H1 (cell line): Measurements from ENCODE around the gene SLC15A2. TPM values are rescaled to one million over a fixed set of nuclear protein-coding genes. Genes with fewer than 3 reads are reported as not detected.

Experiments
- CTCF ChIA-PET: fragments of 300-600 bp; sonication (Branson Sonifier 250); formaldehyde crosslinking; loops from one replicate; lab custom pipeline; 2021; ENCODE audit not compliant: partially characterized antibody; lab: Charles Lee
- POLR2A ChIA-PET: fragments of 300-600 bp; sonication (Branson Sonifier 250); formaldehyde crosslinking; loops from one replicate; lab custom pipeline; 2021; ENCODE audit warnings: inconsistent platforms; ENCODE audit not compliant: partially characterized antibody; lab: Charles Lee
- DNase-seq, 2 experiments: peaks; one replicate each; pipeline versions ENCODE4 v3.0.0 to v3.0.0-alpha.2; 2010 to 2022; ENCODE audit warnings: low spot score in 2 of 2, low read depth in 1 of 2, mixed read lengths in 1 of 2
- FAIRE-seq: peaks from 2 replicates; lab custom pipeline; 2011; peaks lifted over from hg19 to GRCh38; lab: Jason Lieb, UNC
- H2AFZ ChIP-seq: 2 replicates; pipeline ENCODE4 v1.8.1; 2012; ENCODE audit warnings: low read length, inconsistent platforms
- H2AK5ac ChIP-seq: 2 replicates; pipeline ENCODE4 v1.6.1; 2013; ENCODE audit warnings: low read depth, low read length
- H2BK120ac ChIP-seq: replicated peaks from 2 replicates; pipeline ENCODE3; 2013; ENCODE audit warnings: low read depth, low read length, inconsistent platforms
- H2BK12ac ChIP-seq: 2 replicates; pipeline ENCODE4 v1.6.1; 2013; ENCODE audit warnings: low read depth, low read length
- H2BK15ac ChIP-seq: 2 replicates; pipeline ENCODE4 v1.6.1; 2013; ENCODE audit warnings: low read length
- H2BK20ac ChIP-seq: 2 replicates; pipeline ENCODE4 v1.6.1; 2013; ENCODE audit warnings: low read length
- H2BK5ac ChIP-seq: 2 replicates; pipeline ENCODE4 v1.6.1; 2013; ENCODE audit warnings: low read depth, low read length
- H3K14ac ChIP-seq: 2 replicates; pipeline ENCODE4 v1.6.1; 2013; ENCODE audit warnings: inconsistent platforms; ENCODE audit not compliant: insufficient read length
- H3K18ac ChIP-seq: 2 replicates; pipeline ENCODE4 v1.6.1; 2013; ENCODE audit warnings: low read length; ENCODE audit errors: extremely low read depth
- H3K23ac ChIP-seq: 2 replicates; pipeline ENCODE4 v1.6.1; 2013; ENCODE audit warnings: inconsistent platforms; ENCODE audit not compliant: insufficient read length
- H3K23me2 ChIP-seq: 2 replicates; pipeline ENCODE4 v1.6.1; 2013; ENCODE audit warnings: low read depth, low read length
- H3K27ac ChIP-seq: 2 replicates; pipeline ENCODE4 v1.6.1; 2011; ENCODE audit warnings: low read depth, low read length, inconsistent platforms
- H3K27me3 ChIP-seq, 4 experiments: replicated peaks in 1 of 4; 1 replicate in 1 of 4; 2 replicates in 3 of 4; pipeline versions ENCODE4 v1.6.1 to v1.8.1; 2011 to 2013; ENCODE audit warnings: low read length in 3 of 4, mild to moderate bottlenecking in 3 of 4, inconsistent platforms in 2 of 4, mixed read lengths in 2 of 4, moderate library complexity in 1 of 4; ENCODE audit not compliant: control insufficient read depth in 3 of 4, insufficient read depth in 3 of 4; ENCODE audit errors: extremely low read depth in 1 of 4
- H3K36me3 ChIP-seq, 4 experiments: 2 replicates each; pipeline versions ENCODE4 v1.6.1 to v1.8.1; 2011 to 2013; ENCODE audit warnings: mild to moderate bottlenecking in 4 of 4, low read length in 3 of 4, moderate library complexity in 2 of 4, control low read depth in 1 of 4, inconsistent platforms in 1 of 4; ENCODE audit not compliant: insufficient read depth in 4 of 4, control insufficient read depth in 2 of 4
- H3K4ac ChIP-seq: replicated peaks from 2 replicates; pipeline ENCODE3; 2013; ENCODE audit warnings: low read length, low read depth, mixed read lengths, inconsistent platforms; ENCODE audit not compliant: insufficient read length
- H3K4me1 ChIP-seq, 4 experiments: replicated peaks in 1 of 4; 1 replicate in 1 of 4; 2 replicates in 3 of 4; pipeline versions ENCODE4 v1.6.1 to v1.8.1; 2011 to 2013; ENCODE audit warnings: low read length in 3 of 4, inconsistent platforms in 2 of 4, mixed read lengths in 1 of 4; ENCODE audit not compliant: insufficient read depth in 4 of 4, control insufficient read depth in 3 of 4
- H3K4me2 ChIP-seq, 2 experiments: 2 replicates each; pipeline versions ENCODE4 v1.6.1 to v1.8.1; 2011 to 2013; ENCODE audit warnings: low read depth in 2 of 2, low read length in 2 of 2, control low read depth in 1 of 2, inconsistent platforms in 1 of 2, mild to moderate bottlenecking in 1 of 2; ENCODE audit not compliant: insufficient read depth in 1 of 2
- H3K4me3 ChIP-seq, 4 experiments: fragments of 200-600, 300-600 bp in 1 of 4; sonication (generic), shearing (Covaris generic), sonication (Bioruptor Twin) in 1 of 4; 2 replicates each; pipeline versions ENCODE4 v1.5.1 to v1.8.1; 2011 to 2016; ENCODE audit warnings: low read length in 4 of 4, low read depth in 3 of 4, control low read depth in 2 of 4, inconsistent platforms in 2 of 4, mild to moderate bottlenecking in 2 of 4, mixed read lengths in 1 of 4, moderate library complexity in 1 of 4; ENCODE audit not compliant: insufficient read depth in 2 of 4; ENCODE audit errors: extremely low read depth in 1 of 4
- H3K56ac ChIP-seq: replicated peaks from 2 replicates; pipeline ENCODE3; 2013; ENCODE audit warnings: low read depth, mild to moderate bottlenecking, mixed read lengths, low read length, inconsistent platforms; ENCODE audit not compliant: insufficient read length
- H3K79me1 ChIP-seq: 2 replicates; pipeline ENCODE4 v1.6.1; 2013; ENCODE audit warnings: low read depth, low read length, control low read depth
- H3K79me2 ChIP-seq, 2 experiments: 2 replicates each; pipeline versions ENCODE4 v1.6.1 to v1.8.1; 2012 to 2013; ENCODE audit warnings: low read length in 2 of 2, mild to moderate bottlenecking in 2 of 2, inconsistent platforms in 1 of 2; ENCODE audit not compliant: insufficient read depth in 2 of 2, control insufficient read depth in 1 of 2
- H3K9ac ChIP-seq, 4 experiments: replicated peaks in 1 of 4; 1 replicate in 1 of 4; 2 replicates in 3 of 4; pipeline versions ENCODE4 v1.6.1 to v1.8.1; 2011 to 2013; ENCODE audit warnings: low read depth in 3 of 4, low read length in 3 of 4, control low read depth in 2 of 4, mild to moderate bottlenecking in 2 of 4, moderate library complexity in 2 of 4, inconsistent platforms in 1 of 4; ENCODE audit errors: extremely low read depth in 1 of 4
- H3K9me3 ChIP-seq, 2 experiments: 2 replicates each; pipeline versions ENCODE4 v1.6.1 to v1.8.1; 2012 to 2013; ENCODE audit warnings: mild to moderate bottlenecking in 2 of 2, moderate library complexity in 2 of 2, control low read depth in 1 of 2, inconsistent platforms in 1 of 2, low read depth in 1 of 2, low read length in 1 of 2, mixed read lengths in 1 of 2; ENCODE audit not compliant: insufficient read depth in 2 of 2
- H4K20me1 ChIP-seq, 2 experiments: replicated peaks in 1 of 2; 2 replicates each; pipeline versions ENCODE3 to v1.8.1; 2011 to 2013; ENCODE audit warnings: inconsistent platforms in 2 of 2, low read length in 2 of 2, mild to moderate bottlenecking in 1 of 2; ENCODE audit not compliant: insufficient read depth in 2 of 2, control insufficient read depth in 1 of 2
- H4K5ac ChIP-seq: 2 replicates; pipeline ENCODE4 v1.6.1; 2013; ENCODE audit warnings: low read length, low read depth, mixed read lengths, inconsistent platforms; ENCODE audit not compliant: insufficient read length
- H4K8ac ChIP-seq: 2 replicates; pipeline ENCODE4 v1.8.0; 2013; ENCODE audit warnings: mild to moderate bottlenecking, moderate library complexity, low read length, inconsistent platforms; ENCODE audit not compliant: insufficient read depth; ENCODE audit errors: extremely low read depth
- H4K91ac ChIP-seq: replicated peaks from 2 replicates; pipeline ENCODE3; 2013; ENCODE audit warnings: low read length, mixed read lengths, inconsistent platforms; ENCODE audit not compliant: insufficient read length
- ATF2 ChIP-seq: IDR thresholded peaks from 2 replicates; pipeline ENCODE4 v1.6.1; 2012; ENCODE audit warnings: low read length, inconsistent platforms
- CHD1 ChIP-seq: IDR thresholded peaks from 2 replicates; pipeline ENCODE4 v1.6.1; 2012; ENCODE audit warnings: low read depth, low read length, improper control_type of control experiment
- CTCF ChIP-seq, 3 experiments: IDR thresholded peaks; 1 replicate in 2 of 3; 2 replicates in 1 of 3; pipeline versions ENCODE4 v1.5.1 to v1.6.1; 2011; ENCODE audit warnings: low read length in 3 of 3, mild to moderate bottlenecking in 3 of 3, inconsistent platforms in 2 of 3, low read depth in 1 of 3, moderate library complexity in 1 of 3; ENCODE audit not compliant: insufficient read depth in 1 of 3; ENCODE audit errors: control extremely low read depth in 1 of 3
- HDAC6 ChIP-seq: IDR thresholded peaks from one replicate; pipeline ENCODE4 v1.7.1; 2012; ENCODE audit warnings: low read depth, mild to moderate bottlenecking, inconsistent platforms, low read length, moderate library complexity
- RNF2 ChIP-seq: fragments of 200-900, 300-1000 bp; sonication (generic); IDR thresholded peaks from 2 replicates; pipeline ENCODE4 v1.7.1; 2016; ENCODE audit warnings: borderline replicate concordance, low read depth, mild to moderate bottlenecking, antibody characterized with exemption, low read length; ENCODE audit not compliant: poor library complexity, severe bottlenecking; ENCODE audit errors: missing control alignments
- SIX5 ChIP-seq: IDR thresholded peaks from 2 replicates; pipeline ENCODE4 v1.6.1; 2011; ENCODE audit warnings: mild to moderate bottlenecking, low read depth, low read length
- TCF12 ChIP-seq: IDR thresholded peaks from 2 replicates; pipeline ENCODE4 v1.6.1; 2011; ENCODE audit warnings: low read depth, mild to moderate bottlenecking, low read length
- WGBS, 2 experiments: shearing (Covaris generic) in 1 of 2; methylation state at CpG; one replicate each; pipeline versions ENCODE4 v1.1.6 to v1.1.7; 2013 to 2015; ENCODE audit warnings: low lambda C conversion rate in 2 of 2, mixed read lengths in 2 of 2, inconsistent platforms in 1 of 2, low coverage in 1 of 2, missing lambda C conversion rate in 1 of 2; ENCODE audit not compliant: insufficient replicate concordance in 2 of 2, insufficient coverage in 1 of 2, insufficient read length in 1 of 2; ENCODE audit errors: extremely low coverage in 1 of 2, missing lambda C conversion rate in 1 of 2; 5-methylcytosine and 5-hydroxymethylcytosine counted together
- polyA plus RNA-seq, 7 experiments: library from polyadenylated mRNA; depleted of rRNA in 3 of 7; stranded (reverse) in 5 of 7; unstranded in 2 of 7; fragments of >200 nt in 5 of 7; fragments of 200-250 nt in 2 of 7; gene quantifications; 1 replicate in 5 of 7; 2 replicates in 1 of 7; 4 replicates in 1 of 7; pipeline versions ENCODE4 v1.2.1 to v1.2.3, GENCODE V29; 2011 to 2013; ENCODE audit warnings: missing spikeins in 2 of 7, mixed read lengths in 2 of 7
- total RNA-seq: library from RNA; stranded (reverse); fragmentation: NEBNext Ultra II Directional; extraction: Animal tissue kit (Norgen Biotek cat#: 25700); gene quantifications from 2 replicates; pipeline ENCODE4 v1.2.1, GENCODE V29; 2021
- TF ChIP-seq, protein P1 (sequence below): IDR thresholded peaks from 2 replicates; pipeline ENCODE4 v1.6.1; 2011; ENCODE audit warnings: low read depth, mild to moderate bottlenecking, low read length; ENCODE audit not compliant: insufficient read depth

Gene SLC15A2
- total and polyA plus RNA-seq, 2 of the 8 experiments (the other 6 are each of a cell fraction or from before 2014, with no cell fraction given): 2.0 to 3.6 TPM

DNA sequence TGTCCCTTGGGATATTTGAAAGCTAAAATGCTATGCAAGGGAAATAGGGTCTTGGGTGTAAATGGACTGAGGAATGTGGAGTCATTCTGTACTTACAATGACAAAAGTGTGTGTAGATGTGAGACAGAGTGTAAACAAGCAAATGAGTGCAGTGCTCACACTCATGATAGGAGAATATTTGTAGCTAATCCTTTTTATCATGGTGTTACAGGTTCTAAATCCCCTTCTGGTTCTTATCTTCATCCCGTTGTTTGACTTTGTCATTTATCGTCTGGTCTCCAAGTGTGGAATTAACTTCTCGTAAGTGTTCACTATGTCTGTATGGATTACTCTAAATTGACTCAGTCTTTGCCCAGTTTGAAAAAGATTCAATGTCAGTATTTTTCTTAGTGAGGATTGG lies 30.5 kb downstream of the SLC15A2 start:
- Histone ChIP-seq H3K4ac (no peak overlapping the region), H3K27me3 (no peaks in the 10 kb centered on the region), H3K36me3 (no peaks in the 10 kb centered on the region; a peak in 1 of 8 replicates), H3K4me2 (no peak overlapping the region), H4K20me1 (no peaks in the 10 kb centered on the region), H3K18ac (no peak overlapping the region), H2BK12ac (no peak overlapping the region), H2AFZ (no peak overlapping the region), H3K79me2 (no peaks in the 10 kb centered on the region), H2BK120ac (no peak overlapping the region), H2BK15ac (no peak overlapping the region), H4K91ac (no peak overlapping the region), H3K23ac (no peak overlapping the region), H2AK5ac (no peak overlapping the region), H2BK5ac (no peak overlapping the region), H3K4me1 (no peaks in the 10 kb centered on the region), H3K27ac (no peak overlapping the region), H3K9ac (no peak overlapping the region), H2BK20ac (no peak overlapping the region), H3K4me3 (no peak overlapping the region), H3K23me2 (no peaks in the 10 kb centered on the region), H3K79me1 (no peaks in the 10 kb centered on the region), H3K9me3 (no peaks in the 10 kb centered on the region), H4K5ac (no peak overlapping the region), H3K14ac (no peak overlapping the region), H3K56ac (no peak overlapping the region), H4K8ac (no peak overlapping the region)
- CTCF ChIA-PET: interaction anchor here (1.3 kb wide), 1 partner anchor 16 kb away, joined by 3 read pairs; no protein-coding TSS in a partner anchor
- FAIRE-seq (no peak), DNase-seq (no peak)
- POLR2A ChIA-PET: interaction anchor here (1.0 kb wide), 1 partner anchor 12 kb away, joined by 4 read pairs; no protein-coding TSS in a partner anchor
- WGBS, 2 experiments: 83% methylated on average over 3 of the region's 3 CpGs; no CpG with 5 or more reads in 1 of the 2 experiments
- TF ChIP-seq ATF2: no peak
- TF ChIP-seq TCF12: no peak
- no peak for TF ChIP-seq HDAC6
- TF ChIP-seq, protein P1, sequence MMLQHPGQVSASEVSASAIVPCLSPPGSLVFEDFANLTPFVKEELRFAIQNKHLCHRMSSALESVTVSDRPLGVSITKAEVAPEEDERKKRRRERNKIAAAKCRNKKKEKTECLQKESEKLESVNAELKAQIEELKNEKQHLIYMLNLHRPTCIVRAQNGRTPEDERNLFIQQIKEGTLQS: no peak
- no peak for TF ChIP-seq SIX5
- TF ChIP-seq RNF2: no peak
- no peak for TF ChIP-seq CTCF (IDR thresholded peaks at IDR 0.05; ENCODE audit: control extremely low read depth in 1 of 3, insufficient read depth in 1 of 3, low read depth in 1 of 3, low read length in 3 of 3)
- no peak for TF ChIP-seq CHD1
